NCI-H2107 treated with DMSO at 0.1 percent for 48 hours (cell line): ENCODE data around the gene GOLPH3.
"Not testable (repeated sequence)": the region's sequence is repeated elsewhere in the genome, so short reads cannot be mapped to it uniquely, and the experiment has no call there.

Experiments
- DNase-seq: peaks from one replicate; lab custom pipeline; 2025; ENCODE audit not compliant: unreplicated experiment; lab: John Stamatoyannopoulos, UW

The GOLPH3 gene

GRCh38 chr5:32172186-32172911, 1.8 kb downstream of the GOLPH3 start:
- not testable (repeated sequence) for DNase-seq

- no peak for DNase-seq
Measured at GRCh38 chr5:32170303-32171151, 3.6 kb downstream of the GOLPH3 start.

GRCh38 chr5:32168460-32169033, 5.6 kb downstream of the GOLPH3 start:
- DNase-seq = no peak

GRCh38 chr5:32165597-32165996, 8.5 kb downstream of the GOLPH3 start:
- DNase-seq = no peak

- DNase-seq = no peak
Measured at GRCh38 chr5:32163785-32164184, 10.3 kb downstream of the GOLPH3 start.

- no peak for DNase-seq
Measured at GRCh38 chr5:32163053-32163452, 11.1 kb downstream of the GOLPH3 start.

- DNase-seq = no peak
Measured at GRCh38 chr5:32160228-32160627, 13.9 kb downstream of the GOLPH3 start.

GRCh38 chr5:32159328-32160072, 14.6 kb downstream of the GOLPH3 start:
- no peak for DNase-seq

- DNase-seq = no peak
Measured at GRCh38 chr5:32158679-32158975, 15.5 kb downstream of the GOLPH3 start.

- DNase-seq = no peak
Measured at GRCh38 chr5:32157078-32157477, 17.0 kb downstream of the GOLPH3 start.

GRCh38 chr5:32156635-32157034, 17.5 kb downstream of the GOLPH3 start:
- DNase-seq = no peak

GRCh38 chr5:32155211-32155610, 18.9 kb downstream of the GOLPH3 start:
- no peak for DNase-seq

GRCh38 chr5:32153723-32154122, 20.4 kb downstream of the GOLPH3 start:
- no peak for DNase-seq

GRCh38 chr5:32151198-32151597, 22.9 kb downstream of the GOLPH3 start:
- DNase-seq = no peak

- DNase-seq = no peak
Measured at GRCh38 chr5:32150366-32150765, 23.8 kb downstream of the GOLPH3 start.

GRCh38 chr5:32147959-32148358, 26.2 kb downstream of the GOLPH3 start:
- DNase-seq = no peak

GRCh38 chr5:32147236-32147635, 26.9 kb downstream of the GOLPH3 start:
- DNase-seq = no peak

GRCh38 chr5:32145378-32145777, 28.7 kb downstream of the GOLPH3 start:
- no peak for DNase-seq

- DNase-seq = no peak
Measured at GRCh38 chr5:32144378-32145207, 29.5 kb downstream of the GOLPH3 start.

- no peak for DNase-seq
Measured at GRCh38 chr5:32143617-32144377, 30.3 kb downstream of the GOLPH3 start.
